MM.1S (cell line): ENCODE data around the gene TRAK2.

Experiments used
- DNase-seq: peaks from one replicate; pipeline ENCODE4 v3.0.0-alpha.2; 2015
- H2AFZ ChIP-seq: fragments of 300-600 bp; sonication (generic); 2 replicates; pipeline ENCODE4 v1.6.0; 2016; ENCODE audit warnings: antibody characterized with exemption, low read length
- H3F3A ChIP-seq: fragments of 300-600 bp; sonication (generic); 2 replicates; pipeline ENCODE4 v1.6.1; 2016; ENCODE audit warnings: mild to moderate bottlenecking, antibody characterized with exemption, low read length, moderate library complexity, mixed read lengths; ENCODE audit not compliant: insufficient read depth
- H3K27ac ChIP-seq: fragments of 300-600 bp; sonication (generic); 2 replicates; pipeline ENCODE4 v1.5.1; 2016; ENCODE audit warnings: mild to moderate bottlenecking, low read length
- H3K27me3 ChIP-seq: fragments of 300-600 bp; sonication (generic); replicated peaks from 2 replicates; pipeline ENCODE4 v1.6.0; 2016; ENCODE audit warnings: low read length; ENCODE audit not compliant: insufficient read depth
- H3K36me3 ChIP-seq: fragments of 300-600 bp; sonication (generic); replicated peaks from 2 replicates; pipeline ENCODE4 v1.6.1; 2016; ENCODE audit warnings: mild to moderate bottlenecking, low read length, mixed read lengths; ENCODE audit not compliant: insufficient read depth
- H3K4me1 ChIP-seq: fragments of 300-600 bp; sonication (generic); 2 replicates; pipeline ENCODE4 v1.6.1; 2016; ENCODE audit warnings: low read length, mixed read lengths
- H3K4me2 ChIP-seq: fragments of 300-600 bp; sonication (generic); 2 replicates; pipeline ENCODE4 v1.6.0; 2016; ENCODE audit warnings: low read depth, low read length
- H3K4me3 ChIP-seq: fragments of 300-600 bp; sonication (generic); 2 replicates; pipeline ENCODE4 v1.5.1; 2016; ENCODE audit warnings: low read length, mixed read lengths
- H3K79me2 ChIP-seq: fragments of 300-600 bp; sonication (generic); 2 replicates; pipeline ENCODE4 v1.6.1; 2016; ENCODE audit warnings: mixed run types, low read length, mixed read lengths
- H3K9ac ChIP-seq: fragments of 300-600 bp; sonication (generic); 2 replicates; pipeline ENCODE4 v1.6.1; 2016; ENCODE audit warnings: low read length, mixed read lengths
- H3K9me2 ChIP-seq: fragments of 300-600 bp; sonication (generic); replicated peaks from 2 replicates; pipeline ENCODE4 v1.6.1; 2016; ENCODE audit warnings: mild to moderate bottlenecking, low read length, mixed read lengths; ENCODE audit not compliant: insufficient read depth
- H3K9me3 ChIP-seq: fragments of 300-600 bp; sonication (generic); replicated peaks from 2 replicates; pipeline ENCODE4 v1.6.1; 2016; ENCODE audit warnings: mild to moderate bottlenecking, low read length, mixed read lengths; ENCODE audit not compliant: insufficient read depth
- H4K20me1 ChIP-seq: fragments of 300-600 bp; sonication (generic); 2 replicates; pipeline ENCODE4 v1.6.1; 2016; ENCODE audit warnings: mild to moderate bottlenecking, low read length, moderate library complexity, mixed read lengths; ENCODE audit not compliant: insufficient read depth
- CTCF ChIP-seq: fragments of 300-600 bp; sonication (generic); IDR thresholded peaks from 2 replicates; pipeline ENCODE4 v1.5.1; 2016; ENCODE audit warnings: antibody characterized with exemption, low read length, mixed read lengths
- EZH2 ChIP-seq: fragments of 300-600 bp; sonication (generic); optimal IDR thresholded peaks from 2 replicates; pipeline ENCODE3; 2017; ENCODE audit warnings: low read depth, mild to moderate bottlenecking, antibody characterized with exemption, low read length, mixed read lengths
- EZH2phosphoT487 ChIP-seq: fragments of 300-600 bp; sonication (generic); IDR thresholded peaks from 2 replicates; pipeline ENCODE4 v1.6.1; 2018; ENCODE audit warnings: antibody characterized with exemption, low read length

The TRAK2 gene

GRCh38 chr2:201458381-201458780 is 7.1 kb upstream of the TRAK2 start:
- H3K4me3 ChIP-seq = no peak overlapping the region
- no peak overlapping the region for H2AFZ ChIP-seq
- H3K4me2 ChIP-seq = no peak overlapping the region
- no peaks in the 10 kb centered on the region for H3K9me3 ChIP-seq
- no peaks in the 10 kb centered on the region for H3K36me3 ChIP-seq
- no peaks in the 10 kb centered on the region for H3F3A ChIP-seq
- H3K4me1 ChIP-seq = no peaks in the 10 kb centered on the region
- no peak overlapping the region for H3K27ac ChIP-seq
- H3K9ac ChIP-seq = no peak overlapping the region
- H4K20me1 ChIP-seq = no peaks in the 10 kb centered on the region
- TF ChIP-seq CTCF (no peak), EZH2 (no peak), EZH2phosphoT487 (no peak)
- H3K79me2 ChIP-seq = no peaks in the 10 kb centered on the region
- no peak for DNase-seq
- no peaks in the 10 kb centered on the region for H3K9me2 ChIP-seq
- no peaks in the 10 kb centered on the region for H3K27me3 ChIP-seq

- Histone ChIP-seq H3K4me3 (no peak overlapping the region), H4K20me1 (no peaks in the 10 kb centered on the region), H3F3A (no peaks in the 10 kb centered on the region), H3K27ac (no peak overlapping the region), H3K4me2 (no peak overlapping the region), H3K9ac (no peak overlapping the region), H3K4me1 (peaks cover 8% of the 10 kb centered on the region; the same call in 1 of the 2 replicates), H3K9me2 (no peaks in the 10 kb centered on the region), H3K79me2 (peaks cover 13% of the 10 kb centered on the region), H2AFZ (no peak overlapping the region), H3K36me3 (no peaks in the 10 kb centered on the region), H3K9me3 (no peaks in the 10 kb centered on the region), H3K27me3 (no peaks in the 10 kb centered on the region)
- TF ChIP-seq EZH2 (no peak), CTCF (no peak), EZH2phosphoT487 (no peak)
- DNase-seq = no peak
These were observed 1.8 kb upstream of the TRAK2 start for GRCh38 chr2:201452922-201453643.

- Histone ChIP-seq H4K20me1 (no peaks in the 10 kb centered on the region), H3K9me3 (no peaks in the 10 kb centered on the region), H3F3A (no peaks in the 10 kb centered on the region), H3K9me2 (no peaks in the 10 kb centered on the region), H3K36me3 (no peaks in the 10 kb centered on the region), H3K4me1 (peaks cover 13% of the 10 kb centered on the region; the same call in 1 of the 2 replicates), H3K9ac (peak overlapping the region; percentile 45; the same call in 1 of the 2 replicates), H2AFZ (peak overlapping the region; percentile 42; the same call in 1 of the 2 replicates), H3K27me3 (no peaks in the 10 kb centered on the region), H3K4me2 (peak overlapping the region; percentile 65), H3K79me2 (peaks cover 20% of the 10 kb centered on the region), H3K27ac (peak overlapping the region; percentile 29; the same call in 1 of the 2 replicates), H3K4me3 (peak overlapping the region; percentile 91)
- TF ChIP-seq EZH2phosphoT487 = no peak
- DNase-seq = peak; percentile 14
These were observed 1.0 kb upstream of the TRAK2 start for GRCh38 chr2:201452058-201452921.
